ENCODE data around the gene THUMPD1. TPM values are rescaled to one million over a fixed set of nuclear protein-coding genes. Genes with fewer than 3 reads are reported as not detected.
"Not testable (repeated sequence)": the region's sequence is repeated elsewhere in the genome, so short reads cannot be mapped to it uniquely, and the experiment has no call there.

The THUMPD1 gene
- total and polyA plus RNA-seq, 12 donors: 19.0 to 86.1 (median 39.4) TPM

- H3K4me3 ChIP-seq: no peak overlapping the region
- no peaks in the 10 kb centered on the region for H3K4me1 ChIP-seq (replicated peaks in 1 of 2)
- no peak overlapping the region for H3K27ac ChIP-seq
- H3K9me3 ChIP-seq (replicated peaks in 1 of 3): no peaks in the 10 kb centered on the region
- H3K36me3 ChIP-seq (replicated peaks in 1 of 2): no peaks in the 10 kb centered on the region
- no peak for DNase-seq
- TF ChIP-seq CTCF (IDR thresholded peaks at IDR 0.05) (no peak), POLR2A (IDR thresholded peaks at IDR 0.05) (no peak)
- no peaks in the 10 kb centered on the region for H3K27me3 ChIP-seq
- WGBS, 4 donors: 92 to 100% (median 96%) methylated on average over 1 of the region's 1 CpG
- intact Hi-C loops (cut with DNase I): no loop called here
These were observed 26.5 kb upstream of the THUMPD1 start for GRCh38 chr16:20768121-20768520.

GRCh38 chr16:20767577-20767976 lies 26.0 kb upstream of the THUMPD1 start:
- Histone ChIP-seq H3K4me3 (no peak overlapping the region), H3K9me3 (replicated peaks in 1 of 3) (no peaks in the 10 kb centered on the region), H3K27me3 (no peaks in the 10 kb centered on the region), H3K36me3 (replicated peaks in 1 of 2) (no peaks in the 10 kb centered on the region), H3K27ac (no peak overlapping the region), H3K4me1 (replicated peaks in 1 of 2) (no peaks in the 10 kb centered on the region)
- intact Hi-C loops (cut with DNase I): no loop called here
- TF ChIP-seq POLR2A (IDR thresholded peaks at IDR 0.05): no peak
- no peak for TF ChIP-seq CTCF (IDR thresholded peaks at IDR 0.05)
- DNase-seq: no peak

GRCh38 chr16:20766294-20766693 lies 24.7 kb upstream of the THUMPD1 start:
- Histone ChIP-seq H3K27ac (no peak overlapping the region), H3K4me1 (replicated peaks in 1 of 2) (no peaks in the 10 kb centered on the region), H3K27me3 (no peaks in the 10 kb centered on the region), H3K9me3 (replicated peaks in 1 of 3) (no peaks in the 10 kb centered on the region), H3K4me3 (no peak overlapping the region), H3K36me3 (replicated peaks in 1 of 2) (no peaks in the 10 kb centered on the region)
- no peak for TF ChIP-seq POLR2A (IDR thresholded peaks at IDR 0.05)
- no peak for TF ChIP-seq CTCF (IDR thresholded peaks at IDR 0.05)
- intact Hi-C loops (cut with DNase I): no loop called here
- DNase-seq: no peak
- WGBS, 4 donors: 87 to 93% (median 92%) methylated on average over 5 of the region's 5 CpGs

GRCh38 chr16:20765732-20766131 lies 24.1 kb upstream of the THUMPD1 start:
- H3K4me3 ChIP-seq: no peak overlapping the region
- no peak overlapping the region for H3K27ac ChIP-seq
- TF ChIP-seq POLR2A (IDR thresholded peaks at IDR 0.05): no peak
- TF ChIP-seq CTCF (IDR thresholded peaks at IDR 0.05): no peak
- 90 to 96% (median 94%) methylated on average over 2 of the region's 2 CpGs for WGBS, 4 donors
- H3K36me3 ChIP-seq (replicated peaks in 1 of 2): no peaks in the 10 kb centered on the region
- no peak for DNase-seq
- intact Hi-C loops (cut with DNase I): no loop called here
- no peaks in the 10 kb centered on the region for H3K4me1 ChIP-seq (replicated peaks in 1 of 2)
- no peaks in the 10 kb centered on the region for H3K9me3 ChIP-seq (replicated peaks in 1 of 3)
- H3K27me3 ChIP-seq: no peaks in the 10 kb centered on the region

- H3K36me3 ChIP-seq (replicated peaks in 1 of 2); H3K4me1 ChIP-seq (replicated peaks in 1 of 2); H3K4me3 ChIP-seq; H3K9me3 ChIP-seq (replicated peaks in 1 of 3); H3K27me3 ChIP-seq; intact Hi-C loops (cut with DNase I); H3K27ac ChIP-seq; DNase-seq: not testable (repeated sequence)
- WGBS, 4 donors: 64 to 84% (median 83%) methylated on average over 1 of the region's 1 CpG
These were observed 22.8 kb upstream of the THUMPD1 start for GRCh38 chr16:20764448-20764847.

Data from adrenal gland (tissue), 12 donors.